PFSK-1 (cell line): ENCODE data around the gene NFKB1.

Experiments used
- FOXP2 ChIP-seq: optimal IDR thresholded peaks from 2 replicates; pipeline ENCODE3; 2011; ENCODE audit warnings: borderline replicate concordance, control low read depth, inconsistent platforms; ENCODE audit not compliant: insufficient read depth; ENCODE audit errors: extremely low read length, extremely low read depth
- POLR2AphosphoS5 ChIP-seq: IDR thresholded peaks from 2 replicates; pipeline ENCODE4 v1.6.1; 2012; ENCODE audit warnings: low read depth, mild to moderate bottlenecking, control low read depth, low read length, moderate library complexity
- SIN3A ChIP-seq: IDR thresholded peaks from 2 replicates; pipeline ENCODE4 v1.6.1; 2012; ENCODE audit warnings: mild to moderate bottlenecking, low read length, moderate library complexity, borderline replicate concordance; ENCODE audit not compliant: insufficient read depth
- TAF1 ChIP-seq: IDR thresholded peaks from 2 replicates; pipeline ENCODE4 v1.6.1; 2012; ENCODE audit warnings: low read length, control low read depth, borderline replicate concordance; ENCODE audit not compliant: insufficient read depth
- TF ChIP-seq, protein P1 (sequence below), 2 experiments: IDR thresholded peaks; 2 replicates each; pipeline versions ENCODE4 v1.6.1 to v1.8.0; 2011 to 2012; ENCODE audit warnings: low read depth in 2 of 2, low read length in 2 of 2, control low read depth in 1 of 2, inconsistent platforms in 1 of 2, mild to moderate bottlenecking in 1 of 2, moderate library complexity in 1 of 2; ENCODE audit not compliant: insufficient read depth in 1 of 2

Gene NFKB1

DNA sequence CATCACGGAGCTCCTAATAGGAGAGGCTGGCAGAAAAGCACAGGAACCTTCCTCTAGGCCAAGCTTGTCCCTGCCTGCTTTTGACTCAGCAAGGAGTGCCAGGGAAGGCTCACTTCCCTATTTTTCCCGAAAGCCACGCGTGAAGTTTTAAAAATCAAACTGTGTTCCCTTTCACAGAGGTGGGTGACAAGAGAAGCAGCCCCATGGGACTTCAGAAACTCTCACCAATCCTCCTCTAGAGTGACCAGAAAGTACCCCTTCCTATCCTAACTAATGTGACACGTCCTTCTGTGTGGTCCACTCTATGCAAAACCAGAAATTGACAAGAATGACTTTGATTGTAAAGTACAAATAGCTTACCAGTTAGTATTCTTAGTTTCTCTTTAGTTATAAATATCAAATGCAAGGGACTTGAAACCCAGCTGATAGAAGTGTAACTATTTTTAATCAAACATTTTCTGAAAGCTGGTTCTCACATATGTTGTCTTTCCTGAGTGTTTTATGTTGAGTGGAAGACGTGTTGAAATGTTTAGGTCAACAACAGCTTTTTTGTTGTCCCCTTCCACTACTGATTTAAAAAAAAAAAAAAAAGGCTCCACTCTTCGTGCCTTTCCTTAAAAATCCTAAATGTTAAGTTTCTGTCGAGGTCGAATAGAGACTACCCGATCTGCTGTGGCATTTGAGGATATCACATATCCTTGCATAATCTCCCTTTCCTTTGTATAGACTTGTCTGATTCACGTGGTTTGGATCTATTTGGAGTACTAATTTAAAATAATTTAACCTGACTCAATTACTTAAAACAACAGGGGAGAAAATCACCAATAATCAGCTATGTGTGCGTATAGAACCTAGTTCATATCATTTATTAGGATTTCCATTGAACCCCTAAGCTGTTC is 42.1 kb downstream of the NFKB1 start:
- TF ChIP-seq, protein P1, sequence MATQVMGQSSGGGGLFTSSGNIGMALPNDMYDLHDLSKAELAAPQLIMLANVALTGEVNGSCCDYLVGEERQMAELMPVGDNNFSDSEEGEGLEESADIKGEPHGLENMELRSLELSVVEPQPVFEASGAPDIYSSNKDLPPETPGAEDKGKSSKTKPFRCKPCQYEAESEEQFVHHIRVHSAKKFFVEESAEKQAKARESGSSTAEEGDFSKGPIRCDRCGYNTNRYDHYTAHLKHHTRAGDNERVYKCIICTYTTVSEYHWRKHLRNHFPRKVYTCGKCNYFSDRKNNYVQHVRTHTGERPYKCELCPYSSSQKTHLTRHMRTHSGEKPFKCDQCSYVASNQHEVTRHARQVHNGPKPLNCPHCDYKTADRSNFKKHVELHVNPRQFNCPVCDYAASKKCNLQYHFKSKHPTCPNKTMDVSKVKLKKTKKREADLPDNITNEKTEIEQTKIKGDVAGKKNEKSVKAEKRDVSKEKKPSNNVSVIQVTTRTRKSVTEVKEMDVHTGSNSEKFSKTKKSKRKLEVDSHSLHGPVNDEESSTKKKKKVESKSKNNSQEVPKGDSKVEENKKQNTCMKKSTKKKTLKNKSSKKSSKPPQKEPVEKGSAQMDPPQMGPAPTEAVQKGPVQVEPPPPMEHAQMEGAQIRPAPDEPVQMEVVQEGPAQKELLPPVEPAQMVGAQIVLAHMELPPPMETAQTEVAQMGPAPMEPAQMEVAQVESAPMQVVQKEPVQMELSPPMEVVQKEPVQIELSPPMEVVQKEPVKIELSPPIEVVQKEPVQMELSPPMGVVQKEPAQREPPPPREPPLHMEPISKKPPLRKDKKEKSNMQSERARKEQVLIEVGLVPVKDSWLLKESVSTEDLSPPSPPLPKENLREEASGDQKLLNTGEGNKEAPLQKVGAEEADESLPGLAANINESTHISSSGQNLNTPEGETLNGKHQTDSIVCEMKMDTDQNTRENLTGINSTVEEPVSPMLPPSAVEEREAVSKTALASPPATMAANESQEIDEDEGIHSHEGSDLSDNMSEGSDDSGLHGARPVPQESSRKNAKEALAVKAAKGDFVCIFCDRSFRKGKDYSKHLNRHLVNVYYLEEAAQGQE (IDR thresholded peaks at IDR 0.05; ENCODE audit: insufficient read depth in 1 of 2, low read depth in 2 of 2, low read length in 2 of 2) = no peak
- TF ChIP-seq POLR2AphosphoS5 (no peak), TAF1 (no peak), FOXP2 (no peak), SIN3A (no peak)

DNA sequence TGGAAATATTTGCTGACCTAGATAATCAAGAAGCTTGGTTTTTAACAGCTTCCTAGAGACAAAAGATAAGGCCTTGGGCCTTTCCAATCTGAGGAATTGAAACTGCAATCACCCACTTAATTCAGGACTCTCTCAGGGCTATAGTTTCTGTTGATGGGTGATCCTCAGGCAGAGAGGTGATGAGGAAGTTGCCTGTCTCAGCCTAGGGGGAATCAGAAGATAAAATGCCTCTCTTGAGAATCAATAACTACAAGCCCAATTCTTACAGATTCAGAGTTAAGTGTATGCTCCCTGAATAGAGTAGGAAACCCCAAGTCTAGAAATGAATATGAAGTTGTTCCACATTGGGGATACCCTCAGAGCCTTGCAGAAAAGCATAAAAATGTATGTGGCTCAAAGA is 45.5 kb downstream of the NFKB1 start:
- TF ChIP-seq TAF1 (no peak), SIN3A (no peak)
- TF ChIP-seq, protein P1 (IDR thresholded peaks at IDR 0.05; ENCODE audit: insufficient read depth in 1 of 2, low read depth in 2 of 2, low read length in 2 of 2) = no peak

DNA sequence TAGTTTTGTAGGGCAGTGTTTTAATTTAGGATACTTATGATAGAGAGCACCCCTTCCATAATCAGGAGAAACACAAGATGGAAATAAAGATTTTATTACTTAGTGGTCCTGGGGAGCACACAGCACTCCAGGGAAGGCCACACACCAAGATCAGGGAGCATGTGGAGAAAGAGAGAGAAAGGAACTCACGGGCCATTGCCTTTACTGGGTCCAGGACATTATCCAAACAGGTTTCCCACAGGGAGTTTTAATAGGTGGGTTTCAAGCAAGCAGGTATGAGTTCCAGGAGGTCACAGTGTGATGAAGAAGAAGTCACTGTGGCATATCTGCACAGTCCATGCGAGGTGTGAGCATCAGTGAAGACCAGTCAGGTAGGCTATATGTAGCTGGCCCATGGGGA is 46.8 kb downstream of the NFKB1 start:
- TF ChIP-seq POLR2AphosphoS5 (no peak), FOXP2 (no peak), TAF1 (no peak), SIN3A (no peak)
- TF ChIP-seq, protein P1 (IDR thresholded peaks at IDR 0.05; ENCODE audit: insufficient read depth in 1 of 2, low read depth in 2 of 2, low read length in 2 of 2) = no peak

DNA sequence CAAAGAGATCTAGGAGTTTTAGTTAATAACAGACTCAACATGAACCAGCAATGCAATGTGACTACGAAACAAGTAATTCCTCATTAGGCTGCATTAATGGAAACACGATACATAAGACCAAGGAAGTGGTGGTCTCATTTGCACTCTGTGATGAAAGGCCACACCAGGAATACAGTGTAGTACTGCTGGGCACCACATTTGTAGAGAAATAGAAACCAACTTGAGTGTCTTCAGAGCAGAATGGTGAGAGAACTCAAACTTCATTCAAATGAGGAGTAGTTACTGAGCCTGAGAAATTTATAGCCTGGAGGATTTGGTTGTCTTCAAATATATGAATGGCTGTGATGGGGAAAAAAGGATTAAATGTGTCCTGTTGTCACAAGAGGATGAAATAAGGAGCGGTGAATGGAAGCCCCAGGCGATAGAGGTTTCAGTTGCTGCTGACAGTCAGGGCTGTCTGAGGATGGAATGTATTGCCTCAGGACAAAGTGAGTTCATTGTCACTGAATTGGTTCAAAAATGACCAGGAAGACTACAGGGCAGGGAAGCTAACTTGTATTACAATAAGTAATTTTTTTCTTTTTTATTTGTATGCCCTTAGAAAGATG is 50.9 kb downstream of the NFKB1 start:
- TF ChIP-seq TAF1 = no peak
- no peak for TF ChIP-seq POLR2AphosphoS5
- TF ChIP-seq, protein P1 (IDR thresholded peaks at IDR 0.05; ENCODE audit: insufficient read depth in 1 of 2, low read depth in 2 of 2, low read length in 2 of 2) = no peak
- no peak for TF ChIP-seq FOXP2
- TF ChIP-seq SIN3A = no peak
